ENCODE results near the gene PXDN.

PXDN gene

DNA sequence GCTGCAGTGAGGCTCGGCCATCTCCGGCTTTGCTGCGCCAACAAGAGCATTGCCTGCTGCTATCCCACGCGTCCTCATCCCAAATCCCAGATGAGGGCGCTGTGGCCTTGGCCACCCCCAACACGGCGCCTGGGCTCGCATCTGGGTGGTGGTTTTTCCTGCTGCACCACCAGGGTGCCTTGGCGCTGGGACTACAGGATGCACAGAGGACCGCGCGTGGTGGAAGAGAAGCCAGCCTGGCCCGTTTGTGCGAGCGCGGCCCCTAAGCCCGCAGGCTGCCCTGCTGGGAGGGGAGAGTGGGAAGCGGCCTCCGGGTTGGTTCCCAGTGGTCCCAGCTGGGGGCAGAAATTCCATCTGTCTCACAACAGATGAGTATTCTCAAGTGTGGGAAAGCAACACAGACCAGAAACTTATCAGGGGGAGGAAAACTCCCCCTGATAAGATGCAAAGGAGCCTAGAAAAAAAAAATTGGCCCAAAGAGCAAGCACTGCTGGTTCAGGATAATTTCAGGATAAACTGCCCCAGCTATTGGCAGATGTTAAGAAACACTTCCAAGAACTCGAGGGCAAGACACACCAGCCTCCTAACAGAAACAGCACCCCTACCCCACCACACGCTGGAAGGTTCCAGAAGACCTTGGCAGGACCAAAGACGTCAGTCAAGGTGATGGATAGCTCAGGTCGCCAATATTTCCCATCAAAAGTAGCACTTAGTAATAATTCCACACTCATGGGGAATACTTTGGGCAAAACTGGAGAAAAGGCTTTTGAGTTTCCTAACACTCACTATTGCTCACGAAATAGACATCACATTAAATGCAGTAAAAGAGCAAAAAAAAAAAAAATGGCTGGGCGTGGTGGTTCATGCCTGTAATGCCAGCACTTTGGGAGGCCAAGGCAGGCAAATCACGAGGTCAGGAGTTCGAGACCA lies 152.1 kb downstream of the PXDN start:
- peak; percentile 66 for DNase-seq

DNA sequence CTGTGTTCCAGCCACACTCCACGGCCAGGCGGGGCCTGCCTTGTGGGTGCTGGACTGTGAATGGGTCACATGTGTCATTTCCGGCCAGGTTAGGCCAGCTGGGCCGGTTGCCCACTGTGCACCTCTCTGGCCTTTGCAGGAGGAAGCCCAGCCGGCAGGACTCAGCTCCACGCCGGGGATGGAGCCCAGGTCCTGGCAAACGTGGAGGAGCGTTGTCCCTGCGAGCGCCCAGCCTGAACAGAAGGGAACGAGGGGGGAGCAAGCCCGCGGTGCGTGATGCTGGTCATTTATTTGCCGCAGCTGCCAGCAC lies 152.9 kb downstream of the PXDN start:
- DNase-seq: no peak

DNA sequence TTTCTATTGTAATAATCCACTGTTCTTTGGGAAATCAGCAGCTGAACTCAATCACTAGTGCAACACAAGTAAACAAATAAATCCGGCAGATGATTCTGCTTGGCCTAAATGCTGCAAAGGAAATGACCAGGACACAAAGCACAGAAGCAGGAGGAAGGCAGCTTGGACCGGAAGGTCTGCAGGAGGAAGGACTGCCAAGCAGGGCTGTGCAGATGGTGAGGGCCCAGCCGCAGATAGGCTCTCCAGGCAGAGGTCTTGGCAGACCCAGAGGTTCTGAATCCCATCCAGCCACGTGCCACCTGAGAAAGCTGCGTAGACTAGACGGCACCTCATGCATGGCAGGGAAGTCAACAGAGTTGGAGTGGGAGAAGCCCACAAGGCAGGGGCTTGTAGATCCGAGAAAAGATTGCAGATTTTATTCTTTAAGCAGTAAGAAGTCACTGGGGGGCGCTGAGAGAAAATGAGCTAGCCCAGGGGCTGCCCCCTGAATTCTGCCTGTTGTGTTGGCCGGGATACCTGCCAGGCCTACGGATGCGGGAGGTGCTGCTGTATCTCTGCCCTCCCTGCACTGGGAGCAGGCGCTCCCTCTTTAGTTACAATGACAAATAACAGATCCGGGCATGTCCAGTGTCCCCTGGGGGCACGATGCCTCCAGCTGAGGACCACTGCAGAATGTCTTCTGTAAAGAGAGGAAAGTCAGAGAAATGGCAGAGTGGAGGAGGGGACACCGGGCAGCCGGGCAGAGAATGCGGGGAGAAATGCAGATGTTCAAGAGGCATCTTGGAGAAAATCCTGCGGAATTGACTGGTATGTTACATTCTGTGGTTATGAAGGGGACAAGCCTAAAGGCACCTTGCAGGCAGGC lies 153.5 kb downstream of the PXDN start:
- DNase-seq: no peak

DNA sequence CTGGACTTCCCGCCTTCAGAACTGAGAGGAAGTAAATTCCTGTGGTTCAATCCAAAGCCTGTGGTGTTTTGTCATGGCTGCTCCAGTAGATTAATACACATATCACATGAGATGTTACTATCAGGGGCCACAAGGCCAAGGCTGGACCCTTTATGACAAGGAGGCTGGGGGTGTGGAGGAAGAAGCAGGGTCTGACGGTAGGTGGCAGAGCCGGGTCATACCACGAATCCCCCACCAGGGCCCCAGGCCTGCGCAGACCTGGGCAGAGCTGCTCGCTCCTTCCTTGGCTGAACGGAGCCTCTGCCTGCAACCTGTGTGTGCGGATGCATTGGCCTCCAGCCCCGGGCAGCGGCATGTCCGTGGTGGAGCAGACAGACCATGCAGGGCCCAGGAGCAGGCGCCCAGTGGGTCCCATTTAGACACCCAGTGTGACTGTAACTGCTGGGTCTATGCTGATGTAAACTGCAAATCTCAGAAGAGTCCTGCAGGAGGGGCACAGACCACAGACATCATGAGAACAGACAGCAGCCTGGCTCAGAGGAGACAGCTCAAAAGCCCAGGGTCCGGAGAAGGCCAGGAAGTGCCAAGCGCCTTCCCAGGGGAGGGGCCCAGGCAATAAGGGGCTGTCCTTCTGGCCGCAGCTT lies 155.2 kb downstream of the PXDN start:
- no peak for DNase-seq

DNA sequence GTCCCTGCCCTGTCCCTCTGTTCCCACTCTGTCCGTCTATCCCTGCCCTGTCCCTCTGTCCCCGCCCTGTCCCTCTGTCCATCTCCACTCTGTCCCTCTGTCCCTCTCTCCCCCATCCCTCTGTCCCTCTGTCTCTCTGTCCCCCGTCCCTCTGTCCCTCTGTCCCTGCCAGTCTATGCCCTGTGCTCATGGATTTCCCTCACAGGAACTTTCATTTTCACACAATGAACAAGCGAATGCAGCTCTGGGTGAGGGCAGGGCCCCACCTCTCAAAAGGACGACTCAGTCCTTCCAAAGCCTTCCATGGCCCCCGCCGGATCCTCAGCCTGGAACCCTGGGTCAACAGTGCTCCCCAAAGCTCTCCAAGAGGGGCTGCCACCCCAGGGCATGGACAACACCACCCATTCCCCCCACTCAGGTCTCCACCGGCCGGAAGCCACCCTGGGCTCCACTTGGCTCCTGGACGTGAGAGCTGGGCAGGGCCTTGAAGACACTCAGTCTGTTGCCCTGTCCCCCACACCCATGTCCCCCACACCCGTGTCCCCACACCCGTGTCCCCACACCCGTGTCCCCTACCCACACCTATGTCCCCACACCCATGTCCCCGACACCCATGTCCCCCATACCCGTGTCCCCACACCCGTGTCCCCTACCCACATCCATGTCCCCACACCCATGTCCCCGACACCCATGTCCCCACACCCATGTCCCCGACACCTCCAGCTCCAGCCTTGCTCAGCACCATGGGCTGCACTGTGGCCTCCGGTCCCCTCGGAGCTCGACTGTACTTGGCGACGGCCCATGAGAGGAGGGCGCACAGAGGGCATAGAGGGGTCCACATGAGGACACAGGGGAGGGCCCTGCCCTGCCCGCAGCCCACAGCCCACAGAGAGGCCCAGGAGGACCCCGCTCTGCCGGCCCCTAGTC lies 156.0 kb downstream of the PXDN start:
- DNase-seq: no peak

DNA sequence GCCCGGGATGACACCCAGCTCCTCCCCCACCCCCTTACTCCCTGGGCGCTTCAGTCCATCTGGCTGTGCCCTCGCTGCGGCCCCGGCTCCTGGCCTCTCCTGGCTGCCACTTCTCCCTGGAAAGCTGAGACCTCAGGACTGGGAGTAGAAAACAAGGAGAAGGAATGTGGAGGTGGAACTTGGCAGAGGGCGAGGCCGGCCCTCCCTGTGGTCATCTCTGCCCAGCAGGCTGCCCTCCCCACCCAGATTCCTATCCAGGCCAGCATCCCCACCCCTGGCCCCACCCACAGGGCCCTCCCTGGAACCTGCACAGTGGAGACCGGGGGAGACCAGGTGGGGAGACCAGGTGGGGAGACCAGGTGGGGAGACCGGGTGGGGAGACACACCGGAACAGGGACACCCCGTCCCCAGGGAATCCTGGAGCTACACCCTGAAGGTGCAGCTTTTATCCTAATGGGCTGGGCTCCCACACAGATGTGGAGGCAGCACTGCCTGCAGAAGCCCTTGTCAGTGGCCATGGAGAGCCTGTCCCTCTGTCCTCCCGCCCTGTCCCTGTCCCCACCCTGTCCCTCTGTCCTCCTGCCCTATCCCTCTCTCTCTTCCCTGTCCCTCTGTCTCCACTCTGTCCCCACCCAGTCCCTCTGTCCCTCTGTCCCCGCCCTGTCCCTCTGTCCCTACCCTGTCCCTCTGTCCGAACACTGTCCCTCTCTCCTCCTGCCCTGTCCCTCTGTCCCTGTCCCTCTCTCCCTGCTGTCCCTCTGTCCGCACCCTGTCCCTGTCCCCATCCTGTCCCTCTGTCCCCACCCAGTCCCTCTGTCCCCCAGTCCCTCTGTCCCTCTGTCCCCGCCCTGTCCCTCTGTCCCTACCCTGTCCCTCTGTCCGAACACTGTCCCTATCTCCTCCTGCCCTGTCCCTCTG lies 157.1 kb downstream of the PXDN start:
- no peak for DNase-seq

DNA sequence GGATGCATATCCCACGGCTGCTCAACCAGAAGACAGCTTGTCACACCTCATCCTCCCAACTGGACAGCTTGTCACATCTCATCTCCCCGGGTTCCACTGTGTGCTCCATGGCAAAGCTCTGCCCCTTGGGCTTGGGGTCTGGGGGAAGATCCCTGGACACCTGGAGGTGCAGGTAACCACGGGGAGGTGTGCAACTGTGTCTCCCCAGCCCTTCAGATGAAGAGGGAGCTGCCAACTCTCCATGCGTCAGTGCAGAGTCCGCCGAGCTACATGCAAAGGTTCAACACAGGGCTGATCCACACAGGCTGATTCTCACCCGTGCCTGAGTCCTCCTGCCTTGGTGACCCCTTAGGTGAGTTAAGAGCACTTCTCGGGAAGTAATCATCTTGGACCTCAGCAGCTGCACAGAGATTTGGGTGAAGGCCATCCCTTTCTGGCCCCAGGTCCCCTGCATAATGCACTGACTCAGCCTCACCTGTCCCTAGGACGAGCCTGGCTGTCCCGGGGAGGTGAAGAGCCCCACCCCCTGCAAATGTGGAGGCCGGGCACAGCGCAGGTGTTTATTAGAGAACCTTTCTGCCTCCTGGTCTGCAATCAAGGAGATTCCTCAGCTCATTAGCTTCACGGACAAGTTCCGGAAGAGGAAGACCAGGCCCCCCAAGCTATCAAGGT lies 157.9 kb downstream of the PXDN start:
- no peak for DNase-seq

DNA sequence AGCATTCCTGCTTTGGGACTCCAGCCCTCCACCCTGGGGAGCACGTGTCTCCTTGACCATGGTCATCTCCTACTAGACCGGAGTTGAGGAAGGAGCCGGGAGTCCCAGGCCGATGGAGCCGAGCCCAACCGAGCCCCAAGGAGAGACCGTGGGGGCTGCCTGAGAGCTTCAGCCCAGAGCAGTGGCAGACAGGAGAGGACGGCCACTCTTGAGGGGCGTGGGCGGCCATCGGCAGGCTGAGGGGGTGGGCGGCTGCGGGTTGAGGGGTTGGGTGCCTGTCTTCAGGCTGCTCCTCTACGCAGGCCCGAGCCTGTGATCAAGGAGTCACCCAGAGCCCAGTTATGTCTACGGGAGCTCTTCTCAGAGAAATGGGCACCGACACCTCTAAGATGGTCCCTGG lies 158.7 kb downstream of the PXDN start:
- no peak for DNase-seq

DNA sequence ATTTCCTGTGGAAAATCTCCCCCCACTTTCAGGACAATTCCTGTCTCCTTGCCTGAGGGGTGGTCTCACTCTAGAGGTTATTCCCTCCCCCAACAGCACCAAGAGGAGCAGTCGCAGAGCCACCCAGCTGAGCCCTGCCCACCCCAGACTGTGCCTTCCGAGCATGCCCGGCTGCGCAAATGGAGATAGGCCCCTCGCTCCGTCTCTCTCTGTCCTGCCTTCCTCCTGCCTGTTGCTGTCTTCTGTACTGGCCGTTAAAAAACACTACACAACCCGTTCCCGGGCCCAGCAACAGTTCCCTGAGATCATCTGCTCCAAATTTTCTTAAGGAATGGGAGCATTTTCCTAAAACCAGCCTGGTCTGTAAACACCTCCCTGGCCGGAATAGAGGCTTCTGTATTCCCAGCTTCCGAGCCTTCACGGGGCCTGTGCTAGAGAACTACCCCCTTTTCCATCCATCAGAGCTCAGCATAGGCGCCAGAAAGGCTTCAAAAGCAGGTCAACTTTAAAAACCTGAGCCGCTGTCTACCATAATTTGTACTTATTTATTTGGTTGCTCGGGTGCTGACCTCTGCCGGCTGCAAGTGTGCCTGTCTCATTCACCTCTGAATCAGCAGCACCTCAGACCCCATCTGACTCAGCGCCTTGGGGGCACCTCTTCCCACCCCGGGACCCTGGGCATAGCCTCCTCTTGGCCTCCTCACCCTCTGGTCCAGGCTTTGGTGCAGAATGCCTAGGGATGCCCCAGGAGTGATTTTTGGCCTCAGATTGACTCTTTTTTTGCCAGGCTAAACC lies 159.4 kb downstream of the PXDN start:
- no peak for DNase-seq

DNA sequence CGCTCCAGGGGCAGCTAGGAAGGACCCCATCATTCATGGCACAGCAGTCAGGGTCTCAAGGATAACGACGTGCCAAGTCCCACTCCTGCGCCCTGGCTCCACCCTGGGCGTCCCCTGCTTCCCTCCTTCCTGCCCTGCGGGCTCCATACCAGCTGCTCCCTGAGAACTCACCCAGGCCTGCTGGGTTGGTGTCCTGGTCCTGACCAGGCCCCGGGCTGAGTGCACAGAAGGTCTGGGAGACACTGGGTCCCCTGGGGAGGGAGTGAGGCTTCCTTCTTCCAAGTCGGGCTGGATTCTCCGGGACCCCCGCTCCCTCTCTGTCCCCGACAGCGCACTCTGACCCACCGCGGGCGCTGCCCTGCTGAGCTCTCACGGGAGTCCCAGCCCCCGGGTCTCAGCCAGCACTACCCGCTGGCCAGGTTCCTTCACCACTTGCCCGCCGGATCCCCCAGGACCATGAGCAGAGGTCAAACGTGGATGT lies 160.2 kb downstream of the PXDN start:
- no peak for DNase-seq

DNA sequence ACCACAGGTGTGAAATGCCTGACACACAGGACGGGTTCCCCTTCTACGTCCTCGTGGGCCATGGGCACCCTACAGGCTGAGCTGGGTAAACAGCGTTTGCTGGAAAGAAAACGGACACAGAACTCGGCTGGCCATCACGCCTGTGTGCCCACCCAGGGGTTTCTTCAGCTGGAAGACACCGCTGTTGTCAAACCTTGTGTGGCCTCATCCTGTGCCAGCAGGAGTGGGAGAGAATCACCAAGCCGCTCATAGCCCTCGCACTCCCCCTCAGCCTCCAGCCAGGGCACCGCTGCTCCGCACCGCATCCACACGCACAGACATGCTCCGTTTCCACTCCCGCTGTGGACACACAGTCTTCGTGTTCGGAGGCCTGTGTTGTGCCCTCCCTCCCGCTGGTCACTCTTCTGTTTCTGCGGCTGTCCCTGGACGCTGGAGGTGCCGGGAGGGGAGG lies 161.4 kb downstream of the PXDN start:
- DNase-seq: no peak

DNA sequence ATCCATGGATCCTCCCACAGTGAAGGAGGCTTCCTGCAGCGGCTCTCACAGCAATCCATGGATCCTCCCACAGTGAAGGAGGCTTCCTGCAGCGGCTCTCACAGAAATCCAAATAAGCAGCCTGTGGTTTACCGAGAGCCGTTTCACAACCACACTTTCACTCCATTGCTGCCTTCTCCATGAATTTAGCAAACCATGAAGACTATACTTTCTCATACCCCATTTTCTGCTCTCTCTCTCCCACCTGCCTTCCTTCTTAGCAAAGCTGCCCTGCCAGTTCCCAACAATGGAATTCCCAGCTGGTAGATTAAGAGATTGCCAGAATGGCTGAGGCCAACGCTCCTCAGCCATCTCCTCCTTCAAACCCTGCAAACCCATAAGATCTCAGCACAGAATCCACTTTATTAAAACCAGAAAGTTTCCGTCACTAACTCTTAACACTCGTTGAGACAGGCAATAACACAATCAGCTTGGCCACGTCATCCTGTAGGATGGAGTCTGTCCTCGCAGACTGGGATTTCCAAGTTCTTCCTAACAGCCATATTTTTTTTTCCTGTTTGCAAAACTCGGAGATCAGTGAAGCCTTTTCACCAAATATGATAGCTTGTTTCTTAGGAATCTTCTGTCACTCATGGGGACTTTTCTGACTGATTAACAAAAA lies 162.2 kb downstream of the PXDN start:
- no peak for DNase-seq
